ENCODE results near the gene CST1. TPM values are rescaled to one million over a fixed set of nuclear protein-coding genes. Genes with fewer than 3 reads are reported as not detected.
A peak's percentile ranks its signal among the peaks of the same experiment; 100 is the strongest.
"Not testable (repeated sequence)": the region's sequence is repeated elsewhere in the genome, so short reads cannot be mapped to it uniquely, and the experiment has no call there.

Gene CST1
- total RNA-seq (not detected), total RNA-seq (0 reads per million in 2 donors)

GRCh38 chr20:23750786-23751185, at the start of gene CST1:
Gene CST1, minus strand, starts transcription at chr20:23750935. Its CDS starts 69 bp downstream, at chr20:23750866.
- not testable (repeated sequence) for H3K4me3 Mint-ChIP-seq; DNase-seq; H3K4me1 Mint-ChIP-seq; H3K27ac Mint-ChIP-seq; H3K36me3 Mint-ChIP-seq (ENCODE audit: low read depth); ATAC-seq; H3K9me3 ChIP-seq (ENCODE audit: control insufficient read depth, low read length, poor library complexity, severe bottlenecking)
- H3K27me3 Mint-ChIP-seq = peaks cover 22% of the 10 kb centered on the region

GRCh38 chr20:23799216-23799847, 48.6 kb upstream of the CST1 start:
- not testable (repeated sequence) for H3K36me3 Mint-ChIP-seq (ENCODE audit: low read depth); H3K9me3 ChIP-seq (ENCODE audit: control insufficient read depth, low read length, poor library complexity, severe bottlenecking); H3K4me3 Mint-ChIP-seq; H3K4me1 Mint-ChIP-seq; H3K27ac Mint-ChIP-seq; H3K27me3 Mint-ChIP-seq; DNase-seq
- peak; percentile 49 for ATAC-seq

- Mint-ChIP-seq H3K36me3 (ENCODE audit: low read depth) (no peaks in the 10 kb centered on the region), H3K27me3 (peaks cover 4% of the 10 kb centered on the region), H3K4me3 (no peak overlapping the region), H3K27ac (no peak overlapping the region), H3K4me1 (no peaks in the 10 kb centered on the region)
- DNase-seq = no peak
- no peaks in the 10 kb centered on the region for H3K9me3 ChIP-seq (ENCODE audit: control insufficient read depth, low read length, poor library complexity, severe bottlenecking)
- ATAC-seq = no peak
Observed at GRCh38 chr20:23795526-23795925, 44.8 kb upstream of the CST1 start.

GRCh38 chr20:23794841-23795240, 44.1 kb upstream of the CST1 start:
- Mint-ChIP-seq H3K36me3 (ENCODE audit: low read depth) (no peaks in the 10 kb centered on the region), H3K4me1 (no peaks in the 10 kb centered on the region), H3K4me3 (no peak overlapping the region), H3K27me3 (peaks cover 4% of the 10 kb centered on the region), H3K27ac (no peak overlapping the region)
- H3K9me3 ChIP-seq (ENCODE audit: control insufficient read depth, low read length, poor library complexity, severe bottlenecking) = no peaks in the 10 kb centered on the region
- ATAC-seq (no peak), DNase-seq (no peak)

GRCh38 chr20:23794065-23794464, 43.3 kb upstream of the CST1 start:
- Mint-ChIP-seq H3K4me1 (no peaks in the 10 kb centered on the region), H3K4me3 (no peak overlapping the region), H3K27ac (no peak overlapping the region), H3K36me3 (ENCODE audit: low read depth) (no peaks in the 10 kb centered on the region), H3K27me3 (peaks cover 8% of the 10 kb centered on the region)
- ATAC-seq (no peak), DNase-seq (no peak)
- no peaks in the 10 kb centered on the region for H3K9me3 ChIP-seq (ENCODE audit: control insufficient read depth, low read length, poor library complexity, severe bottlenecking)

GRCh38 chr20:23783447-23783846, 32.7 kb upstream of the CST1 start:
- no peaks in the 10 kb centered on the region for H3K27me3 Mint-ChIP-seq
- H3K9me3 ChIP-seq (ENCODE audit: control insufficient read depth, low read length, poor library complexity, severe bottlenecking) = peaks cover 2% of the 10 kb centered on the region
- DNase-seq = no peak
- no peaks in the 10 kb centered on the region for H3K4me1 Mint-ChIP-seq
- no peak for ATAC-seq
- H3K27ac Mint-ChIP-seq = no peak overlapping the region
- no peaks in the 10 kb centered on the region for H3K36me3 Mint-ChIP-seq (ENCODE audit: low read depth)
- H3K4me3 Mint-ChIP-seq = no peak overlapping the region

- ATAC-seq = peak; percentile 28
- H3K36me3 Mint-ChIP-seq (ENCODE audit: low read depth) = no peaks in the 10 kb centered on the region
- peaks cover 2% of the 10 kb centered on the region for H3K9me3 ChIP-seq (ENCODE audit: control insufficient read depth, low read length, poor library complexity, severe bottlenecking)
- H3K4me3 Mint-ChIP-seq = no peak overlapping the region
- no peak for DNase-seq
- H3K4me1 Mint-ChIP-seq = no peaks in the 10 kb centered on the region
- H3K27me3 Mint-ChIP-seq = no peaks in the 10 kb centered on the region
- H3K27ac Mint-ChIP-seq = no peak overlapping the region
Observed at GRCh38 chr20:23782366-23782983, 31.7 kb upstream of the CST1 start.

- not testable (repeated sequence) for DNase-seq; H3K27me3 Mint-ChIP-seq; ATAC-seq; H3K4me3 Mint-ChIP-seq; H3K4me1 Mint-ChIP-seq; H3K27ac Mint-ChIP-seq; H3K36me3 Mint-ChIP-seq (ENCODE audit: low read depth); H3K9me3 ChIP-seq (ENCODE audit: control insufficient read depth, low read length, poor library complexity, severe bottlenecking)
Observed at GRCh38 chr20:23778676-23779075, 27.9 kb upstream of the CST1 start.

- not testable (repeated sequence) for H3K36me3 Mint-ChIP-seq (ENCODE audit: low read depth); H3K27ac Mint-ChIP-seq; ATAC-seq; H3K4me3 Mint-ChIP-seq; H3K4me1 Mint-ChIP-seq; H3K9me3 ChIP-seq (ENCODE audit: control insufficient read depth, low read length, poor library complexity, severe bottlenecking); DNase-seq
- peaks cover 12% of the 10 kb centered on the region for H3K27me3 Mint-ChIP-seq
Observed at GRCh38 chr20:23777380-23777779, 26.6 kb upstream of the CST1 start.

GRCh38 chr20:23776067-23776771, 25.5 kb upstream of the CST1 start:
- DNase-seq = no peak
- Mint-ChIP-seq H3K4me3 (no peak overlapping the region), H3K36me3 (ENCODE audit: low read depth) (no peaks in the 10 kb centered on the region), H3K27ac (no peak overlapping the region), H3K27me3 (peaks cover 13% of the 10 kb centered on the region), H3K4me1 (no peaks in the 10 kb centered on the region)
- ATAC-seq = no peak
- no peaks in the 10 kb centered on the region for H3K9me3 ChIP-seq (ENCODE audit: control insufficient read depth, low read length, poor library complexity, severe bottlenecking)

GRCh38 chr20:23774081-23774480, 23.3 kb upstream of the CST1 start:
- DNase-seq = no peak
- Mint-ChIP-seq H3K4me3 (no peak overlapping the region), H3K4me1 (no peaks in the 10 kb centered on the region), H3K36me3 (ENCODE audit: low read depth) (no peaks in the 10 kb centered on the region), H3K27ac (no peak overlapping the region), H3K27me3 (peaks cover 18% of the 10 kb centered on the region)
- H3K9me3 ChIP-seq (ENCODE audit: control insufficient read depth, low read length, poor library complexity, severe bottlenecking) = no peaks in the 10 kb centered on the region
- ATAC-seq = no peak

GRCh38 chr20:23773579-23773978, 22.8 kb upstream of the CST1 start:
- ATAC-seq = no peak
- no peak for DNase-seq
- peaks cover 23% of the 10 kb centered on the region for H3K27me3 Mint-ChIP-seq

GRCh38 chr20:23773127-23773526, 22.4 kb upstream of the CST1 start:
- H3K9me3 ChIP-seq (ENCODE audit: control insufficient read depth, low read length, poor library complexity, severe bottlenecking) = no peaks in the 10 kb centered on the region
- Mint-ChIP-seq H3K4me3 (no peak overlapping the region), H3K4me1 (no peaks in the 10 kb centered on the region), H3K36me3 (ENCODE audit: low read depth) (no peaks in the 10 kb centered on the region), H3K27me3 (peaks cover 23% of the 10 kb centered on the region), H3K27ac (no peak overlapping the region)
- no peak for DNase-seq
- no peak for ATAC-seq

More at GRCh38 chr20:23773579-23773978, 22.8 kb upstream of the CST1 start:
- no peaks in the 10 kb centered on the region for H3K9me3 ChIP-seq (ENCODE audit: control insufficient read depth, low read length, poor library complexity, severe bottlenecking)
- Mint-ChIP-seq H3K36me3 (ENCODE audit: low read depth) (no peaks in the 10 kb centered on the region), H3K4me3 (no peak overlapping the region), H3K4me1 (no peaks in the 10 kb centered on the region), H3K27ac (no peak overlapping the region)
